HAP-1 (cell line): ENCODE measurements around the gene SZT2.
A peak's percentile ranks its signal among the peaks of the same experiment; 100 is the strongest.
"Not testable (repeated sequence)": the region's sequence is repeated elsewhere in the genome, so short reads cannot be mapped to it uniquely, and the experiment has no call there.

Source experiments
- DNase-seq, 2 experiments: peaks; one replicate each; pipeline ENCODE4 v3.0.0-alpha.2; 2016 to 2020; ENCODE audit warnings: low spot score in 2 of 2
- H3K27me3 ChIP-seq: fragments of 250-450 bp; sonication (Bioruptor Pico); 2 replicates; pipeline ENCODE4 v1.5.1; 2020; ENCODE audit warnings: low read depth, mild to moderate bottlenecking, moderate library complexity
- H3K36me3 ChIP-seq: fragments of 250-450 bp; sonication (Bioruptor Pico); replicated peaks from 2 replicates; pipeline ENCODE4 v1.5.1; 2020; ENCODE audit warnings: mild to moderate bottlenecking
- H3K4me1 ChIP-seq: fragments of 250-450 bp; sonication (Bioruptor Pico); 2 replicates; pipeline ENCODE4 v1.5.1; 2020; ENCODE audit warnings: mild to moderate bottlenecking
- H3K4me3 ChIP-seq: fragments of 250-450 bp; sonication (Bioruptor Pico); 2 replicates; pipeline ENCODE4 v1.5.1; 2020; ENCODE audit warnings: mild to moderate bottlenecking, moderate library complexity
- H3K9me3 ChIP-seq: fragments of 250-450 bp; sonication (Bioruptor Pico); 2 replicates; pipeline ENCODE4 v1.5.1; 2020; ENCODE audit warnings: mild to moderate bottlenecking, moderate library complexity
- in situ Hi-C: fragments of 300-500 bp; cut with MboI; formaldehyde crosslinking; loops from 3 replicates; pipeline ENCODE4 v1.14.3; 2020; ENCODE audit warnings: low sequenced_read_pairs, inconsistent platforms, mixed read lengths

SZT2 gene

GRCh38 chr1:43387976-43388599 lies 1.6 kb upstream of the SZT2 start:
- Histone ChIP-seq H3K4me1 (peaks cover 6% of the 10 kb centered on the region), H3K27me3 (no peaks in the 10 kb centered on the region), H3K36me3 (peaks cover 42% of the 10 kb centered on the region), H3K9me3 (no peaks in the 10 kb centered on the region), H3K4me3 (no peak overlapping the region; the same call in 1 of the 2 replicates)
- no peak for DNase-seq
- in situ Hi-C loops = no loop called here

GRCh38 chr1:43388613-43389012 lies 1.1 kb upstream of the SZT2 start:
- H3K36me3 ChIP-seq = peaks cover 37% of the 10 kb centered on the region
- H3K4me1 ChIP-seq = peaks cover 6% of the 10 kb centered on the region
- no peaks in the 10 kb centered on the region for H3K27me3 ChIP-seq
- in situ Hi-C loops = no loop called here
- no peak for DNase-seq
- H3K9me3 ChIP-seq = no peaks in the 10 kb centered on the region
- H3K4me3 ChIP-seq = peak overlapping the region; percentile 83

GRCh38 chr1:43392702-43393101 lies 3.0 kb downstream of the SZT2 start:
- no peak overlapping the region for H3K4me3 ChIP-seq
- no peak for DNase-seq
- no peaks in the 10 kb centered on the region for H3K9me3 ChIP-seq
- no peaks in the 10 kb centered on the region for H3K27me3 ChIP-seq
- in situ Hi-C loops = no loop called here
- H3K4me1 ChIP-seq = peaks cover 6% of the 10 kb centered on the region
- no peaks in the 10 kb centered on the region for H3K36me3 ChIP-seq

GRCh38 chr1:43395523-43395922 lies 5.8 kb downstream of the SZT2 start:
- DNase-seq = no peak
- Histone ChIP-seq H3K9me3 (no peaks in the 10 kb centered on the region), H3K4me1 (peaks cover 3% of the 10 kb centered on the region; the same call in 1 of the 2 replicates), H3K36me3 (no peaks in the 10 kb centered on the region), H3K27me3 (no peaks in the 10 kb centered on the region), H3K4me3 (no peak overlapping the region)
- in situ Hi-C loops = no loop called here

GRCh38 chr1:43396059-43396458 lies 6.4 kb downstream of the SZT2 start:
- in situ Hi-C loops = no loop called here
- Histone ChIP-seq H3K27me3 (no peaks in the 10 kb centered on the region), H3K9me3 (no peaks in the 10 kb centered on the region), H3K4me3 (no peak overlapping the region), H3K4me1 (no peaks in the 10 kb centered on the region), H3K36me3 (no peaks in the 10 kb centered on the region)
- DNase-seq = no peak

GRCh38 chr1:43398227-43398626 lies 8.5 kb downstream of the SZT2 start:
- Histone ChIP-seq H3K27me3 (no peaks in the 10 kb centered on the region), H3K36me3 (no peaks in the 10 kb centered on the region; the same call in 1 of the 2 replicates), H3K9me3 (no peaks in the 10 kb centered on the region), H3K4me3 (no peak overlapping the region), H3K4me1 (no peaks in the 10 kb centered on the region)
- no peak for DNase-seq
- in situ Hi-C loops = no loop called here

GRCh38 chr1:43400441-43400840 lies 10.7 kb downstream of the SZT2 start:
- H3K27me3 ChIP-seq, H3K4me3 ChIP-seq, H3K4me1 ChIP-seq, H3K9me3 ChIP-seq, in situ Hi-C loops, DNase-seq: not testable (repeated sequence)
- H3K36me3 ChIP-seq = peaks cover 14% of the 10 kb centered on the region

GRCh38 chr1:43402089-43402865 lies 12.6 kb downstream of the SZT2 start:
- Histone ChIP-seq H3K36me3 (peaks cover 21% of the 10 kb centered on the region), H3K4me1 (no peaks in the 10 kb centered on the region), H3K9me3 (no peaks in the 10 kb centered on the region), H3K4me3 (no peak overlapping the region), H3K27me3 (no peaks in the 10 kb centered on the region)
- DNase-seq = no peak
- in situ Hi-C loops = no loop called here

GRCh38 chr1:43404353-43404752 lies 14.7 kb downstream of the SZT2 start:
- no peak for DNase-seq
- no peaks in the 10 kb centered on the region for H3K27me3 ChIP-seq
- peaks cover 29% of the 10 kb centered on the region for H3K36me3 ChIP-seq
- no peaks in the 10 kb centered on the region for H3K9me3 ChIP-seq
- H3K4me1 ChIP-seq = no peaks in the 10 kb centered on the region
- in situ Hi-C loops = no loop called here
- no peak overlapping the region for H3K4me3 ChIP-seq

- in situ Hi-C loops = no loop called here
- H3K9me3 ChIP-seq = no peaks in the 10 kb centered on the region
- no peak overlapping the region for H3K4me3 ChIP-seq
- no peak for DNase-seq
- no peaks in the 10 kb centered on the region for H3K4me1 ChIP-seq
- no peaks in the 10 kb centered on the region for H3K27me3 ChIP-seq
- H3K36me3 ChIP-seq = peaks cover 34% of the 10 kb centered on the region
Observed at GRCh38 chr1:43405219-43405875, 15.6 kb downstream of the SZT2 start.

- in situ Hi-C loops = no loop called here
- no peak overlapping the region for H3K4me3 ChIP-seq
- no peak for DNase-seq
- H3K9me3 ChIP-seq = no peaks in the 10 kb centered on the region
- H3K27me3 ChIP-seq = no peaks in the 10 kb centered on the region
- H3K36me3 ChIP-seq = peaks cover 34% of the 10 kb centered on the region
- no peaks in the 10 kb centered on the region for H3K4me1 ChIP-seq
Observed at GRCh38 chr1:43405876-43406234, 16.2 kb downstream of the SZT2 start.

- H3K27me3 ChIP-seq = no peaks in the 10 kb centered on the region
- H3K36me3 ChIP-seq = peaks cover 19% of the 10 kb centered on the region
- H3K9me3 ChIP-seq = no peaks in the 10 kb centered on the region
- in situ Hi-C loops = loop anchor here (5.0 kb wide), 1 partner anchor 183 kb away; no protein-coding TSS in a partner anchor
- H3K4me1 ChIP-seq = no peaks in the 10 kb centered on the region
- no peak for DNase-seq
- H3K4me3 ChIP-seq = no peak overlapping the region
Observed at GRCh38 chr1:43410571-43410970, 20.9 kb downstream of the SZT2 start.

GRCh38 chr1:43413426-43413825 lies 23.7 kb downstream of the SZT2 start:
- H3K27me3 ChIP-seq, H3K4me3 ChIP-seq, H3K4me1 ChIP-seq, H3K9me3 ChIP-seq, DNase-seq: not testable (repeated sequence)
- H3K36me3 ChIP-seq = peaks cover 18% of the 10 kb centered on the region
- in situ Hi-C loops = loop anchor here (5.0 kb wide), 1 partner anchor 186 kb away; no protein-coding TSS in a partner anchor

- no peaks in the 10 kb centered on the region for H3K9me3 ChIP-seq
- in situ Hi-C loops = loop anchor here (5.0 kb wide), 1 partner anchor 187 kb away; no protein-coding TSS in a partner anchor
- no peaks in the 10 kb centered on the region for H3K4me1 ChIP-seq
- H3K36me3 ChIP-seq = peaks cover 19% of the 10 kb centered on the region
- no peaks in the 10 kb centered on the region for H3K27me3 ChIP-seq
- H3K4me3 ChIP-seq = no peak overlapping the region
- peak; percentile 43 to 78 for DNase-seq
Observed at GRCh38 chr1:43414634-43415223, 25.0 kb downstream of the SZT2 start.
